Lung (tissue), 16 donors: ENCODE data around the gene TIMM50. TPM values are rescaled to one million over a fixed set of nuclear protein-coding genes. Genes with fewer than 3 reads are reported as not detected.

Source experiments
- ATAC-seq: fragments of 200-7000 bp; cut with Tn5 transposase; one replicate; pipeline ENCODE4 v1.9.1; 2020; ENCODE audit warnings: moderate number of reproducible peaks; ENCODE audit not compliant: insufficient read depth, low FRiP score
- DNase-seq, 3 donors: peaks; one replicate each; pipeline ENCODE4 v3.0.0-alpha.2; 2013 to 2017
- H3K27ac ChIP-seq, 2 donors: one replicate each; pipeline ENCODE4 v1.5.1; 2013; ENCODE audit warnings: mild to moderate bottlenecking in 2 of 2, moderate library complexity in 2 of 2, control low read depth in 1 of 2, inconsistent platforms in 1 of 2, low read depth in 1 of 2, low read length in 1 of 2
- H3K27me3 ChIP-seq, 3 donors: one replicate each; pipeline ENCODE4 v1.5.1; 2013; ENCODE audit warnings: low read length in 2 of 3; ENCODE audit not compliant: control insufficient read depth in 3 of 3, insufficient read depth in 3 of 3
- H3K36me3 ChIP-seq, 4 donors: one replicate each; pipeline ENCODE4 v1.5.1; 2013; ENCODE audit warnings: low read length in 4 of 4, mild to moderate bottlenecking in 1 of 4, moderate library complexity in 1 of 4; ENCODE audit not compliant: control insufficient read depth in 4 of 4, insufficient read depth in 4 of 4
- H3K4me1 ChIP-seq, 5 donors: one replicate each; pipeline ENCODE4 v1.5.1; 2013; ENCODE audit warnings: low read length in 5 of 5, mild to moderate bottlenecking in 2 of 5, moderate library complexity in 1 of 5; ENCODE audit not compliant: control insufficient read depth in 5 of 5, insufficient read depth in 5 of 5
- H3K4me3 ChIP-seq: one replicate; pipeline ENCODE4 v1.5.1; 2013; ENCODE audit warnings: mild to moderate bottlenecking, control low read depth, moderate library complexity
- H3K9ac ChIP-seq, 2 donors: one replicate each; pipeline ENCODE4 v1.5.1; 2013; ENCODE audit warnings: low read length in 2 of 2, control low read depth in 1 of 2; ENCODE audit not compliant: insufficient read depth in 1 of 2
- H3K9me3 ChIP-seq, 4 donors: one replicate each; pipeline ENCODE4 v1.5.1; 2013; ENCODE audit warnings: low read length in 3 of 4, mild to moderate bottlenecking in 1 of 4, moderate library complexity in 1 of 4; ENCODE audit not compliant: control insufficient read depth in 4 of 4, insufficient read depth in 3 of 4
- CTCF ChIP-seq: IDR thresholded peaks from 2 replicates; pipeline ENCODE4 v1.5.1; 2012; ENCODE audit warnings: mild to moderate bottlenecking; ENCODE audit errors: control extremely low read depth, extremely low read depth
- WGBS, 2 donors: extraction: QIAGEN DNeasy Blood & Tissue Kit; methylation state at CpG; one replicate each; pipeline ENCODE4 v1.1.7; 2013; 5-methylcytosine and 5-hydroxymethylcytosine counted together
- long read RNA-seq, 5 donors: transcript quantifications; one replicate each; lab custom pipeline, GENCODE V29; 2026
- polyA plus RNA-seq, 2 donors: library from polyadenylated mRNA; stranded (reverse); fragments of 200-250 nt; gene quantifications; one replicate each; pipeline ENCODE4 v1.2.1, GENCODE V29; 2013
- total RNA-seq, 2 donors: library from RNA; depleted of rRNA in 1 of 2; stranded (reverse); fragments of >200 nt in 1 of 2; gene quantifications; one replicate each; pipeline ENCODE4 v1.2.1, GENCODE V29; 2014 to 2021
- donor health status: control.
- donor health status: control.
- donor health status: Bipolar disorder and iron deficiency.
- donor health status: healthy.
- donor health status: DM: yes; HTN: yes; CAD: no.

Gene TIMM50
- total RNA-seq (10 to 100 TPM; 47.5 to 57.8 TPM), polyA plus RNA-seq (10 to 100 TPM; 49.7 to 67.4 TPM)
- long read RNA-seq, donor 1, transcript TIMM50-205 (1 exons, 2,274 nt) = major isoform, 23 of 53 reads
- long read RNA-seq, donor 1, transcript TIMM50-201 (11 exons, 1,612 nt) = minor isoform, 22 of 53 reads
- long read RNA-seq, donor 1, partial matches to known transcripts = 5 of 53 reads
- long read RNA-seq, donor 1, other reads (novel, unspliced or antisense) = 0 of 53 reads
- long read RNA-seq, donor 2, transcript TIMM50-205 (1 exons, 2,274 nt) = major isoform, 14 of 20 reads
- long read RNA-seq, donor 2, partial matches to known transcripts = 0 of 20 reads
- long read RNA-seq, donor 2, other reads (novel, unspliced or antisense) = 0 of 20 reads
- long read RNA-seq, donor 3, transcript TIMM50-201 (11 exons, 1,612 nt) = minor isoform, 10 of 31 reads
- long read RNA-seq, donor 3, transcript TIMM50-205 (1 exons, 2,274 nt) = major isoform, 18 of 31 reads
- long read RNA-seq, donor 3, partial matches to known transcripts = 0 of 31 reads
- long read RNA-seq, donor 3, other reads (novel, unspliced or antisense) = 0 of 31 reads
- long read RNA-seq, donor 4, transcript TIMM50-205 (1 exons, 2,274 nt) = major isoform, 13 of 20 reads
- long read RNA-seq, donor 4, partial matches to known transcripts = 0 of 20 reads
- long read RNA-seq, donor 4, other reads (novel, unspliced or antisense) = 0 of 20 reads
- long read RNA-seq, donor 5, transcript TIMM50-205 (1 exons, 2,274 nt) = major isoform, 26 of 53 reads
- long read RNA-seq, donor 5, transcript TIMM50-201 (11 exons, 1,612 nt) = minor isoform, 20 of 53 reads
- long read RNA-seq, donor 5, partial matches to known transcripts = 0 of 53 reads
- long read RNA-seq, donor 5, other reads (novel, unspliced or antisense) = 0 of 53 reads

GRCh38 chr19:39480337-39481228 lies at the start of gene TIMM50:
TSS of gene TIMM50 (plus strand) at chr19:39480838. CDS start at chr19:39480854, 16 bp downstream.
- no peaks in the 10 kb centered on the region for H3K9me3 ChIP-seq
- DNase-seq = peak; percentile 97 to 98 (median 98)
- peak within 1 kb of the TSS; percentile 94 for H3K4me3 ChIP-seq
- H3K27ac ChIP-seq = peak within 1 kb of the TSS; percentile 67 to 87
- H3K27me3 ChIP-seq = no peaks in the 10 kb centered on the region
- H3K36me3 ChIP-seq = peaks cover 5 to 18% (median 12%) of the 10 kb centered on the region in 4 donors
- no peak for TF ChIP-seq CTCF
- H3K9ac ChIP-seq = peak within 1 kb of the TSS; percentile 90 to 91
- ATAC-seq = peak; percentile 97
- peaks cover 3 to 13% (median 6%) of the 10 kb centered on the region in 5 donors for H3K4me1 ChIP-seq
- 1% methylated on average over 61 to 62 of the region's 62 CpGs for WGBS, 2 donors

- H3K9me3 ChIP-seq = no peaks in the 10 kb centered on the region
- H3K9ac ChIP-seq = no peak overlapping the region
- no peak overlapping the region for H3K27ac ChIP-seq
- no peak overlapping the region for H3K4me3 ChIP-seq
- TF ChIP-seq CTCF = no peak
- H3K4me1 ChIP-seq = peaks cover 11 to 32% (median 15%) of the 10 kb centered on the region in 5 donors
- 86 to 96% methylated on average over 8 of the region's 8 CpGs for WGBS, 2 donors
- peaks cover 18 to 26% (median 20%) of the 10 kb centered on the region in 4 donors for H3K36me3 ChIP-seq
- no peaks in the 10 kb centered on the region for H3K27me3 ChIP-seq
- ATAC-seq = no peak
- no peak for DNase-seq
Measured at GRCh38 chr19:39432677-39433025, 48.0 kb upstream of the TIMM50 start.

- H3K4me3 ChIP-seq = no peak overlapping the region
- no peaks in the 10 kb centered on the region for H3K9me3 ChIP-seq
- DNase-seq = no peak
- H3K9ac ChIP-seq = no peak overlapping the region
- no peak for TF ChIP-seq CTCF
- no peak for ATAC-seq
- peak overlapping the region in 1 of 2 donors; percentile 48 for H3K27ac ChIP-seq
- no peaks in the 10 kb centered on the region for H3K27me3 ChIP-seq
- peaks cover 10 to 26% (median 13%) of the 10 kb centered on the region in 5 donors for H3K4me1 ChIP-seq
- 95 to 98% methylated on average over 8 of the region's 8 CpGs for WGBS, 2 donors
- peaks cover 18 to 26% (median 20%) of the 10 kb centered on the region in 4 donors for H3K36me3 ChIP-seq
Measured at GRCh38 chr19:39433480-39434079, 47.1 kb upstream of the TIMM50 start.
